RWPE1 (cell line): Measurements from ENCODE around the gene SPTBN1.
"Not testable (repeated sequence)": the region's sequence is repeated elsewhere in the genome, so short reads cannot be mapped to it uniquely, and the experiment has no call there.

ENCODE experiments used
- CTCF ChIA-PET: fragments of 350-600 bp; sonication (Branson Sonifier 250); formaldehyde crosslinking; extraction: SDS; loops from one replicate; lab custom pipeline; 2021; lab: Yijun Ruan, JAX
- POLR2A ChIA-PET: fragments of 400-600 bp; formaldehyde crosslinking; extraction: SDS; loops from one replicate; lab custom pipeline; 2020; ENCODE audit warnings: antibody characterized with exemption; ENCODE audit not compliant: low non-redundant PET; lab: Yijun Ruan, JAX
- DNase-seq: peaks from one replicate; pipeline ENCODE4 v3.0.0; 2012; ENCODE audit warnings: low spot score
- H3K27ac ChIP-seq: fragments of 450-650 bp; 2 replicates; pipeline ENCODE4 v1.5.1; 2017
- CTCF ChIP-seq: fragments of 450-650 bp; conservative IDR thresholded peaks from 2 replicates; pipeline ENCODE4 v1.5.1; 2017; ENCODE audit warnings: low read depth, mild to moderate bottlenecking

SPTBN1 gene

GRCh38 chr2:54528311-54528955, 72.3 kb downstream of the SPTBN1 start:
- no peak for DNase-seq
- POLR2A ChIA-PET = no interaction called here
- no peak for TF ChIP-seq CTCF
- CTCF ChIA-PET = no interaction called here
- H3K27ac ChIP-seq = no peak overlapping the region

- DNase-seq, POLR2A ChIA-PET, H3K27ac ChIP-seq: not testable (repeated sequence)
- CTCF ChIA-PET = interaction anchor here (0.7 kb wide), 1 partner anchor 528 kb away, joined by 3 read pairs; no protein-coding TSS in a partner anchor
Observed at GRCh38 chr2:54529518-54529917, 73.4 kb downstream of the SPTBN1 start.

- no peak for TF ChIP-seq CTCF
- no peak overlapping the region for H3K27ac ChIP-seq
- ChIA-PET POLR2A (no interaction called here), CTCF (interaction anchor here (0.7 kb wide), 1 partner anchor 527 kb away, joined by 3 read pairs; no protein-coding TSS in a partner anchor)
- DNase-seq = no peak
Observed at GRCh38 chr2:54529935-54530334, 73.8 kb downstream of the SPTBN1 start.

- peak overlapping the region; percentile 89 for H3K27ac ChIP-seq
- DNase-seq = peak; percentile 81
- ChIA-PET CTCF (interaction anchor here (1.3 kb wide), 1 partner anchor 9 kb away, joined by 4 read pairs; no protein-coding TSS in a partner anchor), POLR2A (no interaction called here)
- no peak for TF ChIP-seq CTCF
Observed at GRCh38 chr2:54531558-54531957, 75.4 kb downstream of the SPTBN1 start.

GRCh38 chr2:54534221-54534620, 78.1 kb downstream of the SPTBN1 start:
- H3K27ac ChIP-seq = no peak overlapping the region
- POLR2A ChIA-PET = no interaction called here
- no peak for TF ChIP-seq CTCF
- DNase-seq = no peak
- CTCF ChIA-PET = no interaction called here

GRCh38 chr2:54534625-54535024, 78.5 kb downstream of the SPTBN1 start:
- TF ChIP-seq CTCF = no peak
- POLR2A ChIA-PET = no interaction called here
- CTCF ChIA-PET = no interaction called here
- H3K27ac ChIP-seq = 0 out of 2 replicates have a peak overlapping the region, but pooled peaks have one; percentile 24
- DNase-seq = no peak

- TF ChIP-seq CTCF = no peak
Observed at GRCh38 chr2:54535599-54536195, 79.6 kb downstream of the SPTBN1 start.

More at GRCh38 chr2:54535599-54536195, 79.6 kb downstream of the SPTBN1 start:
- ChIA-PET POLR2A (no interaction called here), CTCF (interaction anchor here (0.7 kb wide), 1 partner anchor 27 kb away, joined by 3 read pairs; no protein-coding TSS in a partner anchor)
- no peak overlapping the region for H3K27ac ChIP-seq
- DNase-seq = no peak
